Ovary (tissue), 3 donors: ENCODE data around the gene CTDSP2.

Experiments
- CTCF ChIP-seq, 3 donors: fragments of 450-650 bp in 2 of 3; fragments of 200-600 bp in 1 of 3; IDR thresholded peaks; one replicate each; pipeline versions ENCODE4 v1.5.1 to v1.8.0; 2016 to 2022; ENCODE audit warnings: antibody characterized with exemption in 3 of 3, mild to moderate bottlenecking in 1 of 3
- EP300 ChIP-seq: sonication (generic); formaldehyde crosslinking; IDR thresholded peaks from one replicate; pipeline ENCODE4 v1.6.1; 2017; ENCODE audit warnings: antibody characterized with exemption
- POLR2A ChIP-seq: fragments of 450-650 bp; IDR thresholded peaks from one replicate; pipeline ENCODE4 v1.6.1; 2017; ENCODE audit warnings: antibody characterized with exemption, mild to moderate bottlenecking, moderate library complexity
- donor health status: DM: no; HTN: no; CAD: no.

- TF ChIP-seq POLR2A (no peak), CTCF (IDR thresholded peaks at IDR 0.05) (no peak), EP300 (no peak)
Measured at GRCh38 chr12:57872362-57872761, 25.8 kb upstream of the CTDSP2 start.
